SK-N-SH (cell line): ENCODE measurements around the gene ANAPC2. TPM values are rescaled to one million over a fixed set of nuclear protein-coding genes. Genes with fewer than 3 reads are reported as not detected.
"Not testable (repeated sequence)": the region's sequence is repeated elsewhere in the genome, so short reads cannot be mapped to it uniquely, and the experiment has no call there.

Experiments
- CTCF ChIA-PET: fragments of 300-600, 350-600 bp; formaldehyde crosslinking; extraction: SDS; loops from one replicate; lab custom pipeline; 2021; lab: Yijun Ruan, JAX
- POLR2A ChIA-PET: fragments of 350-600 bp; sonication (Branson Sonifier 250); formaldehyde crosslinking; extraction: SDS; loops from one replicate; lab custom pipeline; 2020; ENCODE audit warnings: antibody characterized with exemption, inconsistent platforms; lab: Yijun Ruan, JAX
- DNase-seq: peaks from one replicate; pipeline ENCODE4 v3.0.0; 2012
- H2AFZ ChIP-seq: fragments of 200-600 bp; sonication (generic); 2 replicates; pipeline ENCODE4 v1.8.1; 2016; ENCODE audit warnings: antibody characterized with exemption, mild to moderate bottlenecking, low read depth
- H3F3A ChIP-seq: fragments of 200-600 bp; sonication (generic); replicated peaks from 2 replicates; pipeline ENCODE3; 2016; ENCODE audit warnings: antibody characterized with exemption, mild to moderate bottlenecking; ENCODE audit not compliant: insufficient read depth
- H3K27ac ChIP-seq, 2 experiments: fragments of 200-500 bp in 1 of 2; fragments of 200-600 bp in 1 of 2; sonication (Bioruptor generic) in 1 of 2; sonication (generic), shearing (Covaris generic) in 1 of 2; 2 replicates each; pipeline versions ENCODE4 v1.5.1 to v1.6.1; 2014 to 2016; ENCODE audit warnings: low read depth in 2 of 2, inconsistent platforms in 1 of 2, low read length in 1 of 2, mild to moderate bottlenecking in 1 of 2, mixed read lengths in 1 of 2
- H3K27me3 ChIP-seq: fragments of 200-600 bp; sonication (generic), shearing (Covaris generic); 2 replicates; pipeline ENCODE4 v1.6.1; 2016; ENCODE audit warnings: mixed run types; ENCODE audit not compliant: insufficient read depth
- H3K36me3 ChIP-seq, 2 experiments: fragments of 200-500 bp in 1 of 2; fragments of 200-600 bp in 1 of 2; sonication (Bioruptor generic) in 1 of 2; sonication (generic) in 1 of 2; replicated peaks in 1 of 2; 2 replicates each; pipeline versions ENCODE3 to v1.5.1; 2014 to 2016; ENCODE audit warnings: low read length in 1 of 2, mild to moderate bottlenecking in 1 of 2; ENCODE audit not compliant: insufficient read depth in 2 of 2, control insufficient read depth in 1 of 2
- H3K4me1 ChIP-seq, 2 experiments: fragments of 200-500 bp in 1 of 2; fragments of 200-600 bp in 1 of 2; sonication (Bioruptor generic) in 1 of 2; sonication (generic), shearing (Covaris generic) in 1 of 2; 2 replicates each; pipeline versions ENCODE4 v1.5.1 to v1.6.1; 2014 to 2016; ENCODE audit warnings: low read depth in 1 of 2, low read length in 1 of 2, mixed run types in 1 of 2; ENCODE audit not compliant: insufficient read depth in 2 of 2, control insufficient read depth in 1 of 2
- H3K4me2 ChIP-seq: fragments of 200-600 bp; sonication (generic), shearing (Covaris generic); 2 replicates; pipeline ENCODE4 v1.6.1; 2017; ENCODE audit warnings: mixed run types
- H3K4me3 ChIP-seq, 2 experiments: fragments of 200-500 bp in 1 of 2; fragments of 200-600 bp in 1 of 2; sonication (Bioruptor generic) in 1 of 2; sonication (generic), shearing (Covaris generic) in 1 of 2; 2 replicates each; pipeline versions ENCODE4 v1.5.1 to v1.8.1; 2014 to 2016; ENCODE audit warnings: low read depth in 2 of 2, inconsistent platforms in 1 of 2, low read length in 1 of 2, mild to moderate bottlenecking in 1 of 2, mixed read lengths in 1 of 2, moderate library complexity in 1 of 2
- H3K79me2 ChIP-seq: fragments of 200-600 bp; sonication (generic); 2 replicates; pipeline ENCODE4 v1.8.1; 2017; ENCODE audit warnings: mild to moderate bottlenecking; ENCODE audit not compliant: insufficient read depth
- H3K9ac ChIP-seq: fragments of 200-600 bp; sonication (generic); 2 replicates; pipeline ENCODE4 v1.6.1; 2017; ENCODE audit warnings: mixed run types
- H3K9me2 ChIP-seq: fragments of 200-600 bp; sonication (generic); 2 replicates; pipeline ENCODE4 v1.6.1; 2017; ENCODE audit warnings: mixed run types
- H3K9me3 ChIP-seq: fragments of 200-600 bp; sonication (generic); 2 replicates; pipeline ENCODE4 v1.6.1; 2017; ENCODE audit warnings: mixed run types, mild to moderate bottlenecking, moderate library complexity
- H4K20me1 ChIP-seq: fragments of 200-600 bp; sonication (generic); 2 replicates; pipeline ENCODE4 v1.6.1; 2017; ENCODE audit warnings: mild to moderate bottlenecking, mixed run types; ENCODE audit not compliant: insufficient read depth
- EZH2phosphoT487 ChIP-seq: fragments of 200-600 bp; sonication (generic); IDR thresholded peaks from 2 replicates; pipeline ENCODE4 v1.6.1; 2017; ENCODE audit warnings: low read depth, mixed run types, mild to moderate bottlenecking, antibody characterized with exemption, moderate library complexity, borderline replicate concordance
- FOSL2 ChIP-seq: IDR thresholded peaks from 2 replicates; pipeline ENCODE4 v1.4.0; 2012; ENCODE audit warnings: low read depth, mild to moderate bottlenecking, moderate library complexity, borderline replicate concordance
- FOXM1 ChIP-seq: IDR thresholded peaks from 2 replicates; pipeline ENCODE4 v1.4.0; 2012; ENCODE audit warnings: low read depth, mild to moderate bottlenecking
- GABPA ChIP-seq: IDR thresholded peaks from 2 replicates; pipeline ENCODE4 v1.4.0; 2012; ENCODE audit warnings: low read depth, mild to moderate bottlenecking
- MEF2A ChIP-seq: IDR thresholded peaks from 2 replicates; pipeline ENCODE4 v1.4.0; 2012; ENCODE audit warnings: low read depth, borderline replicate concordance
- MXI1 ChIP-seq: IDR thresholded peaks from 2 replicates; pipeline ENCODE4 v1.6.1; 2012; ENCODE audit warnings: mild to moderate bottlenecking, low read depth, low read length, improper control_type of control experiment
- NFIC ChIP-seq: IDR thresholded peaks from 2 replicates; pipeline ENCODE4 v1.4.0; 2012; ENCODE audit warnings: borderline replicate concordance
- NRF1 ChIP-seq: IDR thresholded peaks from 2 replicates; pipeline ENCODE4 v1.6.1; 2012; ENCODE audit warnings: low read depth, mild to moderate bottlenecking, low read length
- RFX5 ChIP-seq: IDR thresholded peaks from 2 replicates; pipeline ENCODE4 v1.6.1; 2012; ENCODE audit warnings: mild to moderate bottlenecking, improper control_type of control experiment, low read length
- RXRA ChIP-seq: IDR thresholded peaks from 2 replicates; pipeline ENCODE4 v1.4.0; 2012; ENCODE audit warnings: low read depth, mild to moderate bottlenecking, borderline replicate concordance
- SIN3A ChIP-seq: IDR thresholded peaks from 2 replicates; pipeline ENCODE4 v1.6.1; 2012; ENCODE audit warnings: low read depth, mild to moderate bottlenecking, low read length, moderate library complexity, borderline replicate concordance
- SMC3 ChIP-seq: IDR thresholded peaks from 2 replicates; pipeline ENCODE4 v1.6.1; 2012; ENCODE audit warnings: low read depth, low read length, improper control_type of control experiment
- WGBS: methylation state at CpG from one replicate; pipeline ENCODE4 v1.1.6; 2017; ENCODE audit warnings: low lambda C conversion rate; 5-methylcytosine and 5-hydroxymethylcytosine counted together
- polyA plus RNA-seq, 3 experiments: library from polyadenylated mRNA; depleted of rRNA; stranded (reverse); fragments of >200 nt; gene quantifications; 2 replicates each; pipeline ENCODE4 v1.2.3, GENCODE V29; 2012
- TF ChIP-seq, protein P1 (sequence below): IDR thresholded peaks from 2 replicates; pipeline ENCODE4 v1.6.1; 2012; ENCODE audit warnings: mild to moderate bottlenecking, low read depth, low read length, moderate library complexity
- TF ChIP-seq, protein P2 (sequence below): IDR thresholded peaks from 2 replicates; pipeline ENCODE4; 2012
- TF ChIP-seq, protein P3 (sequence below): fragments of 150-350 bp; IDR thresholded peaks from 2 replicates; pipeline ENCODE4 v1.6.1; 2016; ENCODE audit warnings: mild to moderate bottlenecking, low read depth, low read length
- TF ChIP-seq, protein P4 (sequence below): IDR thresholded peaks from 2 replicates; pipeline ENCODE4 v1.4.0; 2012; ENCODE audit warnings: low read depth
- TF ChIP-seq, protein P5 (sequence below): fragments of 150-350 bp; IDR thresholded peaks from 2 replicates; pipeline ENCODE4 v1.6.1; 2017; ENCODE audit warnings: antibody characterized with exemption, low read length, low read depth, borderline replicate concordance

ANAPC2 gene
- polyA plus RNA-seq, 1 of the 3 experiments (the other 2 are of a cell fraction) = 35.1 TPM

DNA sequence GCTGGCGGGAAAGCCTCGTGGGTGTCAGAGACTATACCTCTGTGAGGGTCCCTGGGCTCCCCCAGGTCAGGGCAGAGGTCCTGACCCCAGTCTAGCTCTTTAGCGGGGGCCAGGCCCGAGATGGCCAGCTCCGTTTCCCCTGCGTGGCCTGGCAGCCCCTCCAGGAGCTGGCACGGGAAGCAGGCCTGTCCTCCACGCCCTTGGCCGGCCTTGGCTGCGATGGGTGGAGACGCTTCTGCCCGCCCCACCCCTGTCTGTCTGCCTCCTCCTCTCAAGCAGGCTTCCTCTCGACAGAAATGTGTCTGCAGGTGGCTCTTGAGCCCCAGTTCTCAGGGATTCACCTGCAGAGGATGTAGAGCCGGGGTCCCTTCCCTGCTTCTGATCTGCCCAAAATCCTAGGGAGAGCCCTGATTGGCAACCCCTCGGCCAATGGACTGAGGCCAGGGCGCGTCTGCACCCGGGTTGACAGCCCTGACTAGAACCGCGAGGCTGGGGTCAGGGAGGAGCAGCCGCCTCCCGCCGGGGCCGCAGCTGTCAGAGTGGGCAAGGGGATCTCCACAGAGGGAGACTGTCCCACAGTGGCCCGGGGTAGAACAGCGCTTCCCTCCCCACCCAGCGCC lies 52.0 kb downstream of the ANAPC2 start:
- Histone ChIP-seq H3K27me3 (peaks cover 14% of the 10 kb centered on the region), H3K4me1 (peaks cover 0 to 8% of the 10 kb centered on the region in 2 experiments; a peak in 1 of 4 replicates)
- 57% methylated on average over 7 of the region's 27 CpGs for WGBS
- TF ChIP-seq RXRA (no peak), SIN3A (no peak), GABPA (no peak), FOXM1 (no peak), NFIC (no peak), MXI1 (no peak), SMC3 (no peak), FOSL2 (no peak), RFX5 (no peak), MEF2A (no peak), EZH2phosphoT487 (no peak), NRF1 (no peak)
- TF ChIP-seq, protein P1, sequence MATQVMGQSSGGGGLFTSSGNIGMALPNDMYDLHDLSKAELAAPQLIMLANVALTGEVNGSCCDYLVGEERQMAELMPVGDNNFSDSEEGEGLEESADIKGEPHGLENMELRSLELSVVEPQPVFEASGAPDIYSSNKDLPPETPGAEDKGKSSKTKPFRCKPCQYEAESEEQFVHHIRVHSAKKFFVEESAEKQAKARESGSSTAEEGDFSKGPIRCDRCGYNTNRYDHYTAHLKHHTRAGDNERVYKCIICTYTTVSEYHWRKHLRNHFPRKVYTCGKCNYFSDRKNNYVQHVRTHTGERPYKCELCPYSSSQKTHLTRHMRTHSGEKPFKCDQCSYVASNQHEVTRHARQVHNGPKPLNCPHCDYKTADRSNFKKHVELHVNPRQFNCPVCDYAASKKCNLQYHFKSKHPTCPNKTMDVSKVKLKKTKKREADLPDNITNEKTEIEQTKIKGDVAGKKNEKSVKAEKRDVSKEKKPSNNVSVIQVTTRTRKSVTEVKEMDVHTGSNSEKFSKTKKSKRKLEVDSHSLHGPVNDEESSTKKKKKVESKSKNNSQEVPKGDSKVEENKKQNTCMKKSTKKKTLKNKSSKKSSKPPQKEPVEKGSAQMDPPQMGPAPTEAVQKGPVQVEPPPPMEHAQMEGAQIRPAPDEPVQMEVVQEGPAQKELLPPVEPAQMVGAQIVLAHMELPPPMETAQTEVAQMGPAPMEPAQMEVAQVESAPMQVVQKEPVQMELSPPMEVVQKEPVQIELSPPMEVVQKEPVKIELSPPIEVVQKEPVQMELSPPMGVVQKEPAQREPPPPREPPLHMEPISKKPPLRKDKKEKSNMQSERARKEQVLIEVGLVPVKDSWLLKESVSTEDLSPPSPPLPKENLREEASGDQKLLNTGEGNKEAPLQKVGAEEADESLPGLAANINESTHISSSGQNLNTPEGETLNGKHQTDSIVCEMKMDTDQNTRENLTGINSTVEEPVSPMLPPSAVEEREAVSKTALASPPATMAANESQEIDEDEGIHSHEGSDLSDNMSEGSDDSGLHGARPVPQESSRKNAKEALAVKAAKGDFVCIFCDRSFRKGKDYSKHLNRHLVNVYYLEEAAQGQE = no peak
- TF ChIP-seq, protein P2, sequence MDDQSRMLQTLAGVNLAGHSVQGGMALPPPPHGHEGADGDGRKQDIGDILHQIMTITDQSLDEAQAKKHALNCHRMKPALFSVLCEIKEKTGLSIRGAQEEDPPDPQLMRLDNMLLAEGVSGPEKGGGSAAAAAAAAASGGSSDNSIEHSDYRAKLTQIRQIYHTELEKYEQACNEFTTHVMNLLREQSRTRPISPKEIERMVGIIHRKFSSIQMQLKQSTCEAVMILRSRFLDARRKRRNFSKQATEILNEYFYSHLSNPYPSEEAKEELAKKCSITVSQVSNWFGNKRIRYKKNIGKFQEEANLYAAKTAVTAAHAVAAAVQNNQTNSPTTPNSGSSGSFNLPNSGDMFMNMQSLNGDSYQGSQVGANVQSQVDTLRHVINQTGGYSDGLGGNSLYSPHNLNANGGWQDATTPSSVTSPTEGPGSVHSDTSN = no peak
- TF ChIP-seq, protein P3, sequence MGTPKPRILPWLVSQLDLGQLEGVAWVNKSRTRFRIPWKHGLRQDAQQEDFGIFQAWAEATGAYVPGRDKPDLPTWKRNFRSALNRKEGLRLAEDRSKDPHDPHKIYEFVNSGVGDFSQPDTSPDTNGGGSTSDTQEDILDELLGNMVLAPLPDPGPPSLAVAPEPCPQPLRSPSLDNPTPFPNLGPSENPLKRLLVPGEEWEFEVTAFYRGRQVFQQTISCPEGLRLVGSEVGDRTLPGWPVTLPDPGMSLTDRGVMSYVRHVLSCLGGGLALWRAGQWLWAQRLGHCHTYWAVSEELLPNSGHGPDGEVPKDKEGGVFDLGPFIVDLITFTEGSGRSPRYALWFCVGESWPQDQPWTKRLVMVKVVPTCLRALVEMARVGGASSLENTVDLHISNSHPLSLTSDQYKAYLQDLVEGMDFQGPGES = no peak
- TF ChIP-seq, protein P4, sequence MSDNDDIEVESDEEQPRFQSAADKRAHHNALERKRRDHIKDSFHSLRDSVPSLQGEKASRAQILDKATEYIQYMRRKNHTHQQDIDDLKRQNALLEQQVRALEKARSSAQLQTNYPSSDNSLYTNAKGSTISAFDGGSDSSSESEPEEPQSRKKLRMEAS = no peak
- TF ChIP-seq, protein P5, sequence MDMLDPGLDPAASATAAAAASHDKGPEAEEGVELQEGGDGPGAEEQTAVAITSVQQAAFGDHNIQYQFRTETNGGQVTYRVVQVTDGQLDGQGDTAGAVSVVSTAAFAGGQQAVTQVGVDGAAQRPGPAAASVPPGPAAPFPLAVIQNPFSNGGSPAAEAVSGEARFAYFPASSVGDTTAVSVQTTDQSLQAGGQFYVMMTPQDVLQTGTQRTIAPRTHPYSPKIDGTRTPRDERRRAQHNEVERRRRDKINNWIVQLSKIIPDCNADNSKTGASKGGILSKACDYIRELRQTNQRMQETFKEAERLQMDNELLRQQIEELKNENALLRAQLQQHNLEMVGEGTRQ = no peak
- TF ChIP-seq, all 33 proteins: peak for 0
- Histone ChIP-seq H3F3A (no peaks in the 10 kb centered on the region), H4K20me1 (no peaks in the 10 kb centered on the region), H3K36me3 (no peaks in the 10 kb centered on the region), H3K9me3 (no peaks in the 10 kb centered on the region), H3K4me2 (no peak overlapping the region), H3K27ac (no peak overlapping the region), H3K9ac (no peak overlapping the region), H3K4me3 (no peak overlapping the region), H3K9me2 (no peaks in the 10 kb centered on the region), H2AFZ (no peak overlapping the region), H3K79me2 (no peaks in the 10 kb centered on the region)
- CTCF ChIA-PET = interaction anchor here (0.9 to 1.2 kb wide), 2 partner anchors 10 to 52 kb away, joined by 3 to 5 read pairs; partner anchors contain the start of genes ANAPC2 and SSNA1
- POLR2A ChIA-PET = no interaction called here
- no peak for DNase-seq

DNA sequence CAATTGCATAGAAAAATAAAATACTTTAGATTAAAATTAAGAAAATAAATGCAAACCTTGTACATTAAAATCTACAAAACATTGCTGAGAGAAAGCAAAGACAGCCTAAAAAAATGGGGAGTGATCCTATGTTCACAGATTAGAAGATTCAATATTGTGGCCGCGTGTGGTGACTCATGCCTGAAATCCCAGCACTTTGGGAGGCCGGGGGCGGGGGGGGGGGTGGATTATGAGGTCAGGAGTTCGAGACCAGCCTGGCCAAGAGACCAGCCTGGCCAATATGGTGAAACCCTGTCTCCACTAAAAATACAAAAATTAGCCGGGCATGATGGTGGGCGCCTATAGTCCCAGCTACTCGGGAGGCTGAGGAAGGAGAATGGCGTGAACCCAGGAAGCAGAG lies 53.2 kb downstream of the ANAPC2 start:
- H3K4me1 ChIP-seq, H2AFZ ChIP-seq, H3K4me3 ChIP-seq, H3K4me2 ChIP-seq, H3K27ac ChIP-seq, H3K9me2 ChIP-seq, DNase-seq, H3K9me3 ChIP-seq, H3K79me2 ChIP-seq, H4K20me1 ChIP-seq, H3K36me3 ChIP-seq, H3K9ac ChIP-seq, POLR2A ChIA-PET, H3F3A ChIP-seq: not testable (repeated sequence)
- WGBS = 61% methylated on average over 9 of the region's 9 CpGs
- CTCF ChIA-PET = interaction anchor here (1.1 to 1.2 kb wide), 2 partner anchors 12 to 101 kb away, joined by 3 to 4 read pairs; no protein-coding TSS in a partner anchor
- peaks cover 14% of the 10 kb centered on the region for H3K27me3 ChIP-seq
